GM12891 (cell line): ENCODE measurements around the gene CHMP4A.
"Not testable (repeated sequence)": the region's sequence is repeated elsewhere in the genome, so short reads cannot be mapped to it uniquely, and the experiment has no call there.

Source experiments
- DNase-seq: peaks from one replicate; pipeline ENCODE4 v3.0.0; 2011; ENCODE audit warnings: low spot score; ENCODE audit not compliant: insufficient read length
- FAIRE-seq: peaks from 2 replicates; lab custom pipeline; 2011; peaks lifted over from hg19 to GRCh38; lab: Jason Lieb, UNC
- PAX5 ChIP-seq: IDR thresholded peaks from 2 replicates; pipeline ENCODE4 v1.6.1; 2011; ENCODE audit warnings: low read length, moderate library complexity, mild to moderate bottlenecking; ENCODE audit not compliant: insufficient read depth, severe bottlenecking
- POLR2A ChIP-seq: IDR thresholded peaks from 2 replicates; pipeline ENCODE4 v1.6.1; 2011; ENCODE audit warnings: low read depth, low read length, control low read depth
- POLR2AphosphoS5 ChIP-seq: IDR thresholded peaks from 2 replicates; pipeline ENCODE4 v1.6.1; 2011; ENCODE audit warnings: low read depth, low read length, control low read depth
- POU2F2 ChIP-seq: IDR thresholded peaks from 2 replicates; pipeline ENCODE4 v1.6.1; 2011; ENCODE audit warnings: low read depth, mild to moderate bottlenecking, control low read depth, low read length, moderate library complexity
- SPI1 ChIP-seq: IDR thresholded peaks from 2 replicates; pipeline ENCODE4 v1.6.1; 2011; ENCODE audit warnings: low read depth, low read length, control low read depth
- TAF1 ChIP-seq: IDR thresholded peaks from 2 replicates; pipeline ENCODE4 v1.6.1; 2011; ENCODE audit warnings: low read depth, low read length, control low read depth

Gene CHMP4A

DNA sequence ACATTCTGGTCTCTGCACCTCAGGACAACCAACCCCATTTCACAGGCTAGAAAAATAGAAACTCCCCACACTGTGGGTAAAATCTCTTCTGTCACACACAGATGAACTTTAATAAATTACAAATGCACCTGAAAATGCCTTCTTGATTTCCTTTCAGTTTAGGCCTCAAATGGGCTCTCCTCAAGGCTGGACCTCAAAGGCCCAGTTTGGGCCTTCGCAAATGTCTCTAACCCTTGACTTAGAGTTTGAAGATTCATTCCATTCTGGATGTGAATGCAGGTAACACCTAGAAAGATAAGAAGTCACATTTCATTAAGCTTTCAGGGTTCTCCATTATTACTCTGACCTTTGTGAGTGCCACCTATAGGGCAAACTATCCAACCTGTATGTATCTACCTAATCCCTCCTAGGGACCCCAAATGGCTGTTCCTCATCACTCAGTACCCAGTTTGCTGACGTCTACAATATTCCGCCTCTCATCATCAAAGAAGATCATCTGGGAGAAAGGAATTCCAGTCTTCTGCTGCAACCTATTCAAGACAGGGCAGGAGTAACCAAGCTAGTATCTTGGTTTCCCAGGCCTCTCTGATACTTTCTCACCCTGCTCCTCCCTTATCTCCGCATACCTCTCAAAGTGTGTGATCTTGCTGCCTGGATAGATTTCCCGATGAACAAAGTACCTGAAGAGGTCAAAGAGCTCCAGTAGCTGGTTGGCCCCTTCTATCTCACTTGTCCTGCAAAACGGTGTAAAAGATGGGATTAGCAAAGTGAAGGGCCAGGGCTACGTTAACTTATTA lies 776 bp upstream of the CHMP4A start:
- FAIRE-seq, result no peak
- TF ChIP-seq SPI1 (no peak), POLR2AphosphoS5 (no peak), POU2F2 (no peak), PAX5 (no peak), POLR2A (no peak), TAF1 (no peak)
- DNase-seq, result no peak

DNA sequence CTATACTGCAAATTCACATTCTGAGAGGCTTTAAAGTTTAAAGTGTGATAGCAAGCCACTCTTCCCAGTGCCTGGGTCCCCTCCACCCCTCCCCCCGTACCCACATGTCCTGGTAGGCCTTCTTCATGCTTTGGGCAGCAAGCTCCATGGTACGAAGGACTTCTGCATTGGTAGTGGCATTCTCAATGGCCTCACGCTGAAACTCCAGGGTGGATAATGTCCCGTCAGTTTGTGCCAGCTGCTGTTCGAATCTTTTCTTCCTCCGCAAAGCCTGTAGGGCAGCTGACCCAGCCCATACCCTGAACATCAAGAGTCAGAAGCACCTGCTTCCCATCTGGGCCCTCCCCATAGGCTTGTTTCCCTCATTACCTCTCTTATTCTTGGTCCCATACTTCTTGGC lies 2.0 kb downstream of the CHMP4A start:
- DNase-seq, result no peak
- FAIRE-seq, result no peak
- TF ChIP-seq POLR2A (no peak), TAF1 (no peak), POU2F2 (no peak), PAX5 (no peak), POLR2AphosphoS5 (no peak), SPI1 (no peak)

DNA sequence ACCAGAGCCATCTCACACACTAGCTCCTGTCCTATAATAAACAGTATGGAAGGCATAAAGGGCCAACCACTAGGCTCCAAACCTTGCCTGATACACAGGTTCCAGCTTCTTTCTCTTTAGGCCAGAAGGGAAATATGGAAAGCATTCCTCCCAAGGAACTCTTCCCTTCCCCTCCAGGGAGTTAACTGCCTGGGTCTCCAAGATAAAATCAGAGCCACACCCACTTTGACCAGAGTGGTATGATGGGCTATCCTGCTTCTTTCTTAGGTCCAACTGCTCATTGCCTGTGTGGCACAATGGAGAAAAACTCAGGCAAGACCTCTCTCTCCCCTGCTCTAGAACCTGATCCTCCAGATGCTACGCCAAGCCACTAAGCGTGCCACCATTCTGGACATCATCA lies 5.7 kb downstream of the CHMP4A start:
- FAIRE-seq, result no peak
- no peak for TF ChIP-seq SPI1
- no peak for TF ChIP-seq POLR2AphosphoS5
- TF ChIP-seq POU2F2, result no peak
- TF ChIP-seq TAF1, result no peak
- no peak for TF ChIP-seq POLR2A
- no peak for TF ChIP-seq PAX5
- no peak for DNase-seq

DNA sequence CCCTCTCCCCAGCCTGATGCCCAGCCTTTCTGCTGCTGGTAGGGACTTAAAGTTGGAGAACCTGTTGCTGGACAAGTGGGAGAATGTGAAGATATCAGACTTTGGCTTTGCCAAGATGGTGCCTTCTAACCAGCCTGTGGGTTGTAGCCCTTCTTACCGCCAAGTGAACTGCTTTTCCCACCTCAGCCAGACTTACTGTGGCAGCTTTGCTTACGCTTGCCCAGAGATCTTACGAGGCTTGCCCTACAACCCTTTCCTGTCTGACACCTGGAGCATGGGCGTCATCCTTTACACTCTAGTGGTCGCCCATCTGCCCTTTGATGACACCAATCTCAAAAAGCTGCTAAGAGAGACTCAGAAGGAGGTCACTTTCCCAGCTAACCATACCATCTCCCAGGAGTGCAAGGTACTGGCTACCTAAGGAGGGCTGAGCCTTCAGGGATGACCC lies 6.2 kb downstream of the CHMP4A start:
- no peak for FAIRE-seq
- TF ChIP-seq PAX5, result no peak
- TF ChIP-seq SPI1, result no peak
- no peak for TF ChIP-seq TAF1
- TF ChIP-seq POLR2AphosphoS5, result no peak
- TF ChIP-seq POU2F2, result no peak
- TF ChIP-seq POLR2A, result no peak
- DNase-seq, result no peak

GRCh38 chr14:24206260-24207103 lies 6.8 kb downstream of the CHMP4A start:
- TF ChIP-seq TAF1, result no peak
- no peak for TF ChIP-seq PAX5
- TF ChIP-seq POLR2A, result no peak
- TF ChIP-seq POLR2AphosphoS5, result no peak
- no peak for TF ChIP-seq SPI1
- no peak for TF ChIP-seq POU2F2
- no peak for DNase-seq
- FAIRE-seq, result no peak

- DNase-seq (no peak), FAIRE-seq (no peak)
- TF ChIP-seq SPI1, result no peak
- TF ChIP-seq POLR2A, result no peak
- no peak for TF ChIP-seq TAF1
- no peak for TF ChIP-seq POU2F2
- TF ChIP-seq POLR2AphosphoS5, result no peak
- no peak for TF ChIP-seq PAX5
Measured at GRCh38 chr14:24204163-24205146, 8.8 kb downstream of the CHMP4A start.

GRCh38 chr14:24203249-24203886 lies 9.9 kb downstream of the CHMP4A start:
- not testable (repeated sequence) for FAIRE-seq, DNase-seq

- not testable (repeated sequence) for DNase-seq, FAIRE-seq
Measured at GRCh38 chr14:24202538-24202937, 10.8 kb downstream of the CHMP4A start.
